AG04449 (cell line): Measurements from ENCODE around the gene HTR2A.

Experiments used
- CTCF ChIA-PET: fragments of 350-600 bp; formaldehyde crosslinking; extraction: SDS; loops from one replicate; lab custom pipeline; 2021; ENCODE audit warnings: antibody characterized with exemption; lab: Yijun Ruan, JAX
- POLR2A ChIA-PET: fragments of 400-600, 350-600 bp; formaldehyde crosslinking; extraction: SDS; loops from one replicate; lab custom pipeline; 2020; ENCODE audit warnings: antibody characterized with exemption, inconsistent platforms; lab: Yijun Ruan, JAX
- DNase-seq: peaks from one replicate; pipeline ENCODE4 v3.0.0-alpha.2; 2010; ENCODE audit warnings: low read depth, low spot score
- H3K4me3 ChIP-seq: 2 replicates; pipeline ENCODE4 v1.5.1; 2011; ENCODE audit warnings: low read depth, mild to moderate bottlenecking, control low read depth, low read length
- TF ChIP-seq, protein P1 (sequence below): IDR thresholded peaks from one replicate; pipeline ENCODE4 v1.5.1; 2011; ENCODE audit warnings: mild to moderate bottlenecking, moderate library complexity, low read length, control low read depth, inconsistent platforms; ENCODE audit not compliant: insufficient read depth; ENCODE audit errors: missing control alignments

HTR2A gene

GRCh38 chr13:46845146-46845545 lies 51.7 kb downstream of the HTR2A start:
- H3K4me3 ChIP-seq, result no peak overlapping the region
- TF ChIP-seq, protein P1, sequence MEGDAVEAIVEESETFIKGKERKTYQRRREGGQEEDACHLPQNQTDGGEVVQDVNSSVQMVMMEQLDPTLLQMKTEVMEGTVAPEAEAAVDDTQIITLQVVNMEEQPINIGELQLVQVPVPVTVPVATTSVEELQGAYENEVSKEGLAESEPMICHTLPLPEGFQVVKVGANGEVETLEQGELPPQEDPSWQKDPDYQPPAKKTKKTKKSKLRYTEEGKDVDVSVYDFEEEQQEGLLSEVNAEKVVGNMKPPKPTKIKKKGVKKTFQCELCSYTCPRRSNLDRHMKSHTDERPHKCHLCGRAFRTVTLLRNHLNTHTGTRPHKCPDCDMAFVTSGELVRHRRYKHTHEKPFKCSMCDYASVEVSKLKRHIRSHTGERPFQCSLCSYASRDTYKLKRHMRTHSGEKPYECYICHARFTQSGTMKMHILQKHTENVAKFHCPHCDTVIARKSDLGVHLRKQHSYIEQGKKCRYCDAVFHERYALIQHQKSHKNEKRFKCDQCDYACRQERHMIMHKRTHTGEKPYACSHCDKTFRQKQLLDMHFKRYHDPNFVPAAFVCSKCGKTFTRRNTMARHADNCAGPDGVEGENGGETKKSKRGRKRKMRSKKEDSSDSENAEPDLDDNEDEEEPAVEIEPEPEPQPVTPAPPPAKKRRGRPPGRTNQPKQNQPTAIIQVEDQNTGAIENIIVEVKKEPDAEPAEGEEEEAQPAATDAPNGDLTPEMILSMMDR, result no peak
- ChIA-PET POLR2A (no interaction called here), CTCF (interaction anchor here (1.4 to 1.5 kb wide), 2 partner anchors 13 to 14 kb away, joined by 5 to 6 read pairs; no protein-coding TSS in a partner anchor)
- DNase-seq, result no peak

DNA sequence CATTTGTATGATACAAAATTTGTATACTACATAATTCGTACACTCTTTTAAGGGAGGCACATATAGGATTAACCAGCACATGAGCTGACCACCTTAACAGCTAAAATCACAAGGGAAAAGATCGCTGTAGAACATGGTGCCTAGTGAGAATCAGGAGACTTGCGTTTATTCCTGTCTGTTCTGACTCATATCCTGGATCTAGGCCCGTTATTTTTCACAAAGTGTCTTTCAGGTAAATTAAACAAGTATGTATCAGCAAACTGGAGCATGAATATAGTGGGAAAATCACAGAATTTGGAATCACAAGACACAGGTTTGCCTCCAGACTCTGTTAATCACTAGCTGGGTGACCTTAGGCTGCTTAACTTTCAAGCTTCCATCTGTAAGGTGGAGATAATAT lies 52.4 kb downstream of the HTR2A start:
- ChIA-PET POLR2A (no interaction called here), CTCF (interaction anchor here (0.6 to 1.5 kb wide), 4 partner anchors 9 to 130 kb away, joined by 3 to 6 read pairs (median 4); no protein-coding TSS in a partner anchor)
- DNase-seq, result no peak

DNA sequence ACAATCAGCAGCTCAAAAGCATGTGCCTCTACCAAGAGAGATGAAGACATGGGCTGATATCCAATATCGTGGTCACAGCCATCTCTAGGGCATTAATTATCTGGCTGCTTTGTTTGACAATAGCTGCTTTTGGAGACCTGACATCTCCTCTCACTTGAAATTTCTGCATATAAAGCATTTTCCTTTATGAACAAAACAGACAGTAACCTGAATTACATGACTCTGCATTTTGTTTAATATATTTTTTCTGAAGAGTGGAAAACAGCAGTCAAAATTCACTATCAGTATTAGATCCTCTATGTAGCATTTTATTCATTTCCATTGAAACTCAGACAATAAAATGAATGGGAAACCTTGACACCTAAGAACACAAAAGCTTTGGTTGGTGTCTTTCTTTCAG lies 57.5 kb downstream of the HTR2A start:
- ChIA-PET CTCF (interaction anchor here (1.0 to 1.5 kb wide), 2 partner anchors 9 to 934 kb away, joined by 3 to 4 read pairs; no protein-coding TSS in a partner anchor), POLR2A (no interaction called here)
- DNase-seq, result no peak
- no peak overlapping the region for H3K4me3 ChIP-seq
- TF ChIP-seq, protein P1, result no peak

More for the DNA sequence above, 52.4 kb downstream of the HTR2A start:
- H3K4me3 ChIP-seq, result no peak overlapping the region
- TF ChIP-seq, protein P1, result no peak

GRCh38 chr13:46834657-46835056 lies 62.2 kb downstream of the HTR2A start:
- TF ChIP-seq, protein P1, result no peak
- ChIA-PET CTCF (interaction anchor here (0.7 to 2.8 kb wide), 4 partner anchors 10 to 941 kb away, joined by 3 to 10 read pairs (median 3); no protein-coding TSS in a partner anchor), POLR2A (no interaction called here)
- DNase-seq, result no peak
- H3K4me3 ChIP-seq, result no peak overlapping the region

DNA sequence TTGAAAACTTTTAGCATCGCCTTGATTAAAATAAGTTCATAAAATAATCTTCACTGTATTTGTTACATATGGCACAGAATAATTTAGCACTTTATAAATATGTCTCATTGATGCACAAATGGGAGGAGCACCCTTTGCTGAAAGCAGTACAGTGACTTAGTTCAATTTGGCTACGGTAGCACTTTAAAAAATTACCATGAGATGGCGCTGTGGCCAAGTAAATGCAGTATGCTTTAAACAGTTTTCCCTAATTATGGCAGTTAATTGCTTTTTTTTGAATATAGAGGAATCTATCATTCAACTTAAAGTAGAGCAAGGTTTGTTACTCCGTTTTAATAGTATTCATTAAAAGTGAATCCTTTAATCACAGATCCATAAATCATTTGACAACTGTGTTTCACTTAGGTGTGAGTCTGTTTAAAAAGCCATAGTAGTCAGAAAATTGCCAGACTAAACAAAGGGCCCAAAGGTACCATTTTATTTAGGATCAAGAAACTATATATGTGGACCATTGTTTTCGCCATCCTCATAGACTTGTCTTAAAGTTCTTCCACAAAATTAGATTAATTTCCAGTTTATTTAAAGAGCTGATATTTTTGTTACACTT lies 65.2 kb downstream of the HTR2A start:
- TF ChIP-seq, protein P1, result peak; percentile 55
- ChIA-PET POLR2A (interaction anchor here (0.5 kb wide), 1 partner anchor 962 kb away, joined by 3 read pairs; no protein-coding TSS in a partner anchor), CTCF (interaction anchor here (0.6 to 2.7 kb wide), 23 partner anchors 9 to 1027 kb away, joined by 3 to 27 read pairs (median 4); no protein-coding TSS in a partner anchor)
- DNase-seq, result no peak
- no peak overlapping the region for H3K4me3 ChIP-seq

DNA sequence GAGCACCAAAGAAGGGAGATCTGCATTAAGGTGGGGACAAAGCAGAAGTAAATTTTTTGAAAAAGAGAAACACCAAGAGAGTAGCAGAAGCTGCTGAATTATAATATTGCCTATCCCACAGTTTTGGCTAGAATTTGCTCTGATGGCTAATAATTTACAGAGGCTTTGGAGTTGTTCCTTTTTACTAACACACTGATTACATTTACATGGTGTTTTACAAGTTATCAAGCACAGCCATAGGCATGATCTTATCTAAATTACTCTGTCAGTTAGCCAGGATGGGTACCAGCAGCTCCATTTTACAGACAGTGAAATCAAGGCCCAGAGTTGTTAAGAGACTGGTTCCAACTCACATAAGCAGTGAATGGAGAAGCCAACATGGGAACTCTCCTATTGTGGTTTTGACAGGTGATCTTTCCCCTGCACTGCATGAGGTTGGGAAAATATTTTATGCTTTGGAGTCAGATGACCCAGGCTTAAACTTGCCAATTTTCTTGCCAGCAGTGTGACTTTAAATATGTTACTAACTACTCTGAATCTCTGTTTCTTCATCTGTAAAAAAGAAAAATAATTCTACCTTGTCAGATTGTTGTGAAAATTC lies 66.3 kb downstream of the HTR2A start:
- ChIA-PET POLR2A (no interaction called here), CTCF (interaction anchor here (0.6 to 2.7 kb wide), 15 partner anchors 11 to 1939 kb away, joined by 3 to 27 read pairs (median 4); no protein-coding TSS in a partner anchor)
- no peak for DNase-seq
- TF ChIP-seq, protein P1, result no peak
- no peak overlapping the region for H3K4me3 ChIP-seq
